Iris pigment epithelial cell (primary cell): Measurements from ENCODE around the gene ZNF441.
"Not testable (repeated sequence)": the region's sequence is repeated elsewhere in the genome, so short reads cannot be mapped to it uniquely, and the experiment has no call there.

ENCODE experiments used
- DNase-seq: peaks from one replicate; pipeline ENCODE4 v3.0.0-alpha.2; 2011; ENCODE audit warnings: low read depth

The ZNF441 gene

DNA sequence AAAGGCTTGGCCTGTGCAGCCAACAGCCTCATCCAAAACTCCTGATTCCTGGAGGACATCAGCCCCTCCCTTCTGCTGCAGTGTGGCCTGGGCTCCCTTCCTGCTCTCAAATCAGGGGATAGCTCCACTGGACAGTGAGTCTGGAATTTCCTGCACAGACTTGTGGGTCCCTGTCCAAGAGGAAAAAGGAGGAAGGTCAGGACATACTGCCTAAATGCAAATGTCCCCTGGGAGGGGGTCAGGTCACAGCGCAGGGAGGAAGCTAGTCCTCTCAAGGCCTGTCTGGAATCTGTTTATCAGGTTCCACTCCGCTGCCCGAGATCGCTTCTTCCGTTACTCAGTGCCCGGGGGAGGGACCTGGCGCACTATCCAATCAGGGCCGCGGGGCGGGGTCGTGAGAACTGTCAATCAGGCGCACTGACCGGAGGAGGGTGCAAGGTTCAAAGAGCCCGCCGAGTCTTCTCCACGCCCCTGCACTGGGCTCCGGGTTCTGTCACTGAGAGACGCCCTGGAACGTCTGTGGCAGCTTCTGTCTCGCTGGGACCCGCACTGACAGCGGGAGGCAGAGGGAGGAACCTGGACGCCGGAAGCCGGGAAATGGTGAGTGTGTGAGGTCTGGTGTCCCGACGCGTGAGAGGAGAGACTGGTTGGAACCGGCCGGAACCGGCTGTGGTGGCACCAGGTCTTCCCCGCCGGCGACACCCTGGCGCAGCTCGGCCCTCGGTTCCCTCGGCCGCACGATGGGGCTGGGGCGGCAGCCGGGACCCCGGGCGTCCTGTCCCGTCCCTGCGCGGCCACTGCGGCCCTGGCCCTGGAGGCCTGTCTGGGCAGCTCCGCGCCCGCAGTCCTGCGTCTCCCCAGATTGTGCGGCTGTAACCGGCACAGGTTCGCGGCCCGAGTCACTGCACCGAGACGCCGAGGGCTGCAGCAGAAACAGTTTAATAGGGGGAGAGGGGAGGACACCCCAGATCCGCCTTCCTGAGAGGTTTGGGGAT, at the start of gene ZNF441:
ZNF441 (plus strand) TSS at position 404 of the 995 bp plus-strand sequence; CDS start at position 598, 194 bp downstream.
- peak; percentile 93 for DNase-seq

GRCh38 chr19:11721681-11722080, 45.1 kb upstream of the ZNF441 start:
- DNase-seq = no peak

DNA sequence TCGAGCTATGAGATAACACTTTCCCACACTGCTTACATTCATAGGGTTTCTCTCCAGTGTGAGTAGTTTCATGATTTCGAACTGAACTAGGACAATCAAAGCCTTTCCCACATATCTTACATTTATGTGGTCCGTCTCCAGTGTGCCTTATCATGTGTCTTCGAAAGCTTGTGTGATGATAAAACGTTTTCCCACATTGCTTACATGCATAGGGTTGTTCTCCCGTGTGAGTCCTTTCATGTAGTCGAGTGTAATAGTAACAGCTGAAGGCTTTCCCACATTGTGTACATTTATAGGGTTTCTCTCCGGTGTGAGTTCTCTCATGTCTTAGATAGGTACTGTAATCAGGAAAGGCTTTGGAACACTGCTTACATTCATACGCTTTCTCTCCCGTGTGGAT, 44.4 kb upstream of the ZNF441 start:
- no peak for DNase-seq

DNA sequence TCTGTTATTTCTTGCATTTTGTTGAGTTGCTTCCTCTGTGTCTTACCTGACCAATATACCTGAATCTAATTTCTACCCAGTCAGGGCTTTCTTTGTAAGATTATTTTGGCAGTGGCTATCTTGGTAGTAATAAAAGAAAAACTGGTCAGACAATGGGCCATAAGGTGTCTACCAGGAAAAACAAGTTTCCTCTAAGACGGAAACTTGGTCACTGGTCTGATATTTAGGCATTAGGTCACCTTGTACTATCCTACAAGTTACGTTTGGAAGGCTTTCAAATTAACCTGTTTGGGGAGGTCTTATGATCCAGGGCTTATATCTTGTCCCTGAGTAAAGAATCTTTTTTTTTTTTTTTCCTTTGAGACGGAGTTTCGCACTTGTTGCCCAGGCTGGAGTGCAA, 37.2 kb upstream of the ZNF441 start:
- no peak for DNase-seq

- no peak for DNase-seq
These were observed 31.4 kb upstream of the ZNF441 start for GRCh38 chr19:11735375-11735774.

- peak; percentile 27 for DNase-seq
These were observed 30.1 kb upstream of the ZNF441 start for GRCh38 chr19:11736696-11737095.

DNA sequence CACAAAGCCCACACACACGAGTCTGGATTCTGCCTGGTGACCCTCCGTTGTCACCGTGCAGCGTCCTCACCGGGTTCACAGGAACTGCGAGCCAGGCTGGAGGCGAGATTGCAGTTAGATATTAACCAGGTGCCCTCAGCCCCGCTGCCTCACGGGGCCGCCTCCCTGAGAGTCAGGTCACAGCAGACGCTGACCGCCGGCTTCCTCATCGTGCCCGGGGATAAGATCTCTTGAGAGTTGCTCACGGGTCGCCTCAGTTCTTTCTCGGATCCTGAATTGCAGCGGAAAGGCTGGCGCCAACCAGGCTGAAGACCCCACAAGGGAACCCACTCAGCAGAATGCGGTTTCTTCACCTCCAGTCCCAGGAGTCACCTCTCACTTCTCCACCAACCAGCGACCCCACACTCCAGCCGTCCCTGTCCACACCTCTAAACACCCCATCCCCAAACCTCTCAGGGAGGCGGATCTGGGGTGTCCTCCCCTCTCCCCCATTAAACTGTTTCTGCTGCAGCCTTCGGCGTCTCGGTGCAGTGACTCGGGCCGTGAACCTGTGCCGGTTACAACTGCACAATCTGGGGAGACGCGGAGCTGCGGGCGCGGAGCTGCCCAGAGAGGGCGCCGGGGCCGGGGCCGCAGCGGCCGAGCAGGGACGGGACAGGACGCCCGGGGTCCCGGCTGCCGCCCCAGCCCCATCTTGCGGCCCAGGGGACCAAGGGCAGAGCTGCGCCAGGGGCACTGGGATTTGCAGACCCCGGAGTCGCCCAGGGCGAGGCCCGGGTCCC, 28.6 kb upstream of the ZNF441 start:
- peak; percentile 28 for DNase-seq

DNA sequence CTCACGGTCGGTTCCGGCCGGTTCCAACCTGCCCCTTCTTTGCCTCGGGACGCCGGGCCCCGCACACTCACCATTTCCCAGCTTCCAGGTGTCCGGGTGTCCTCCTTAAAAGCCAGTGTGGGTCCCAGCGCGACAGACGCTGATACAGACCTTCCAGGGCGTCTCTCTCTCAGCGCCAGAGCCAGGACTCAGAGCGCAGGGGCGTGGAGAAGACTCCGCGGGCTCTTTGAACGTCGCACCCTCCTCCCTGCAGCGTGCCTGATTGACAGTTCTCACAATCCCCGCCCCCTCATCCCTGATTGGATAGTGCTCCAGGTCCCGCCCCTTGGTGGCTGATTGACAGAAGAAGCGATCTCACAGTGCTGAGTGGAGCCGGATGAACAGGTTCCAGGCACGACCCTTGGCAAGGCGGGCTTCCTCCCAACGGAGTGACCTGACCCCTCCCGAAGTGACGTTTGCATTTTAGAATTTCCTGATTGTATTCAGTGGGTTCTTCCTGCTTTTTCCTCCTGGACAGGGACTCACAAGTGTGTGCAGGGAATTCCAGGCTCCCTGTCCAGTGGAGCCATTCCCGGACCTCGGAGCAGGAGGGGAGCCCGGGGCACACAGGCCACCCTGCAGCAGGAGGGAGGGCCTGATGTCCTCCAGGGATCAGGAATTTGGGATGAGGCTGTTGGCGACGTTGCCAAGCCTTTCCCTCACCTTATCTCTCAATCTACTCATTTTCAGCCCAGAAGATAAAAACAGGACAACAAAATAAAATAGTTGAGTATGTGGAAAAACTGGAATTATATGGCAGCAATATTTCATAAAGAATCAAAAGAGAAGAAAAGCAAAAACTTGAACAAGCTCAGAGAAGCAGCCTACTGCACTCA, 27.8 kb upstream of the ZNF441 start, which contains the start of gene ZNF823:
ZNF823 (minus strand) TSS at position 201 of the 875 bp plus-strand sequence; CDS start at position 74, 127 bp downstream.
- peak; percentile 97 for DNase-seq

GRCh38 chr19:11745869-11746268, 20.9 kb upstream of the ZNF441 start:
- no peak for DNase-seq

DNA sequence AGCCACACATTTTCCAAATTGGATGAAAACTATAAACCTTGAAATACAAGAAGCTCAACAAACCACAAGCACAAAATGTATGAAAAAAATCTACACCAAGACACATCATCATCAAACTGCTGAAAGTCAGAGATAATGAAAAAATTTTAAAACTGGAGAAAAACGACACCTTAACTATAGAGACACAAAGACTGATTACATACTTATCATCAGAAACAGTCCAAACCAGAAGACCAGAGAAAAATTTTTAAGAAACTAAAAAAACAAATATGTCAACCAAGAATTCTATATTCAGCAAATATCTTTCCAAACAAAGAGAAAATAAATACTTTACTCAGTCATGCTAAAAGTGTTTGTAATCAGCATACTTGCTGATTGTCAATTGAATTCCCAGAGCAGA, 19.5 kb upstream of the ZNF441 start:
- no peak for DNase-seq

DNA sequence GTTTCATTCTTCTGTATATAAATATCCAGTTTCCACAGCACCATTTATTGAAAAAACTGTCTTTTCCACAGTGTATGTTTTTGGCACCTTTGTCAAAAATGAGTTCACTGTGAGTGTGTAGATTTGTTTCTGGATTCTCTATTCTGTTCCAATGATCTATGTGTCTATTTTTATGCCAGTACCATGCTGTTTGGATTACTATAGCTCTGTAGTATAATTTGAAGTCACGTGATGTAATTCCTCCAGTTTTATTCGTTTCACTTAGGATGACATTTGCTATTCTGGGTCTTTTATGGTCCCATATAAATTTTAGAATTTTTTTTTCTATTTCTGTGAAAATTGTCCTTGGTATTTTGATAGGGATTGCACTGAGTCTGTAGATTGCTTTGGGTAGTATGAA, 17.0 kb upstream of the ZNF441 start:
- DNase-seq = no peak

DNA sequence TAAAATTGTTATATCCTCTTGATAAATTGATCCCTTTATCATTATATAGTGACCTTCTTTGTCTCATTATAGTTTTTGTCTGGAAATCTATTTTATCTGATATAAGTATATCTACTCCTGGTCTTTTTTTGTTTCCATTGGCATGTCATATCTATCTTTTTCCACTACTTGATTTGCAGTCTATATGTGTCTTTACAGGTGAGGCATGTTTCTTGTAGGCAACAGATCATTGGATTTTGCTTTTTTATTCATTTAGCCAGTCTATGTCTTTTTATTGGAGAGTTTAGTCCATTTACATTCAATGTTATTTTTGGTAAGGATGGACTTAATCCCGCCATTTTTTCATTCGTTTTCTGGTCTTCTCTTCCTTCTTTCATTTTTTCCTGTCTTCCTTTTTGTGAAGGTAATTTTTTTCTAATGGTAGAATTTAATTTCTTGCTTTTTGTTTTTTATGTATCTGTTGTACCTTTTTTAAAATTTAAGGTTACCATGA, 14.5 kb upstream of the ZNF441 start:
- DNase-seq = no peak

GRCh38 chr19:11754663-11755062, 12.1 kb upstream of the ZNF441 start:
- DNase-seq = no peak

- DNase-seq = no peak
These were observed 9.8 kb upstream of the ZNF441 start for GRCh38 chr19:11756965-11757364.

GRCh38 chr19:11759805-11760204, 7.0 kb upstream of the ZNF441 start:
- DNase-seq = no peak

- no peak for DNase-seq
These were observed 3.7 kb upstream of the ZNF441 start for GRCh38 chr19:11763117-11763516.

DNA sequence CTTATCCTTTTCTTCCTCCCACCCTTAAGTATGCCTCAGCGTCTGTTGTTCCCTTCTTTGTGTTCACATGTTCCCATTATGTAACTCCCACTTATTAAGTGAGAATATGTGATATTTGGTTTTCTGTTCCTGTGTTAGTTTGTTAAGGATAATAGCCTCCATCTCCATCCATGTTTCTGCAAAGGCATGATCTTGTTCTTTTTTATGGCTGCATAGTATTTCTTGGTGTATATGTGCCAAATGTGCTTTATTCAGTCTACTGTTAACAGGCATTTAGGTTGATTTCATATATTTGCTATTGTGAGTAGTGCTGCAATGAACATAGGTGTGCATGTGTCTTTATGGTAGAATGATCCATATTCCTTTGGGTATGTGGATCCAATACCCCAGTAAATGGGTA, 3.2 kb upstream of the ZNF441 start:
- no peak for DNase-seq

DNA sequence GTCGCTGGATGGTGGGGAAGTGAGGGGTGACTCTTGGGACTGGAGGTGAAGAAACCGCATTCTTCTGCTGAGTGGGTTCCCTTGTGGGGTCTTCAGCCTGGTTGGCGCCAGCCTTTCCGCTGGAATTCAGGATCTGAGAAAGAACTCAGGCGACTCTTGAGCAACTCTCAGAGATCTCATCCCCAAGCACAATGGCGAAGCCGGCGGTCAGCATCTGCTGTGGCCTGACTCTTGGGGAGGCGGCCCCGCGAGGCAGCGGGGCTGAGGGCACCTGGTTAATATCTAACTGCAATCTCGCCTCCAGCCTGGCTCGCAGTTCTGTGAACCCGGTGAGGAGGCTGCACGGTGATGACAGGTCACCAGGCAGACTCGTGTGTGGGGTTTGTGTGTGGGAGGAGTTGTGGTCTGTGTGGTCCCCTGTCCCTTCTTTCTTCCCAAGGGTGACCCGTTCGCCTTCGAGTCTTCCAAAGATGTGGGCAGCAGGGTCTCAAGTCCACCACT, 883 bp downstream of the ZNF441 start:
- DNase-seq = peak; percentile 34

DNA sequence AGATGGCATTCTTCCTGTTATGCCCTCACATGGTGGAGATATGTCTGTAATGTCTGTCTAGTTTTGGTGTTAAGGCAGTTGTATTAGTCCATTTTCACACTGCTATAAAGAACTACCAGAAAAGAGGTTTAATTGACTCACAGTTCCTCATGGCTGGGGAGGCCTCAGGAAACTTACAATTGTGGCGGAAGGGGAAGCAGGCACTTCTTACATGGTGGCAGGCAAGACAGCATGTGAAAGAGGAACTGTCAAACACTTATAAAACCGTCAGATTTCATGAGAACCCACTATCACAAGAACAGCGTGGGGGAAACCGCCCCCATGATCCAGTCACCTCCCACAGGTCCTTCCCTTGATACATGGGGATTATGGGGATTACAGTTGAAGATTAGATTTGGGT, 3.2 kb downstream of the ZNF441 start:
- DNase-seq = no peak

GRCh38 chr19:11771520-11771919, 4.7 kb downstream of the ZNF441 start:
- DNase-seq = not testable (repeated sequence)

GRCh38 chr19:11776669-11777068, 9.9 kb downstream of the ZNF441 start:
- DNase-seq = not testable (repeated sequence)
